LNCAP (cell line): ENCODE measurements around the gene TMEM164.

Experiments
- CTCF ChIP-seq: fragments of 450-650 bp; IDR thresholded peaks from 2 replicates; pipeline ENCODE4 v1.5.1; 2017; ENCODE audit warnings: mild to moderate bottlenecking

TMEM164 gene

DNA sequence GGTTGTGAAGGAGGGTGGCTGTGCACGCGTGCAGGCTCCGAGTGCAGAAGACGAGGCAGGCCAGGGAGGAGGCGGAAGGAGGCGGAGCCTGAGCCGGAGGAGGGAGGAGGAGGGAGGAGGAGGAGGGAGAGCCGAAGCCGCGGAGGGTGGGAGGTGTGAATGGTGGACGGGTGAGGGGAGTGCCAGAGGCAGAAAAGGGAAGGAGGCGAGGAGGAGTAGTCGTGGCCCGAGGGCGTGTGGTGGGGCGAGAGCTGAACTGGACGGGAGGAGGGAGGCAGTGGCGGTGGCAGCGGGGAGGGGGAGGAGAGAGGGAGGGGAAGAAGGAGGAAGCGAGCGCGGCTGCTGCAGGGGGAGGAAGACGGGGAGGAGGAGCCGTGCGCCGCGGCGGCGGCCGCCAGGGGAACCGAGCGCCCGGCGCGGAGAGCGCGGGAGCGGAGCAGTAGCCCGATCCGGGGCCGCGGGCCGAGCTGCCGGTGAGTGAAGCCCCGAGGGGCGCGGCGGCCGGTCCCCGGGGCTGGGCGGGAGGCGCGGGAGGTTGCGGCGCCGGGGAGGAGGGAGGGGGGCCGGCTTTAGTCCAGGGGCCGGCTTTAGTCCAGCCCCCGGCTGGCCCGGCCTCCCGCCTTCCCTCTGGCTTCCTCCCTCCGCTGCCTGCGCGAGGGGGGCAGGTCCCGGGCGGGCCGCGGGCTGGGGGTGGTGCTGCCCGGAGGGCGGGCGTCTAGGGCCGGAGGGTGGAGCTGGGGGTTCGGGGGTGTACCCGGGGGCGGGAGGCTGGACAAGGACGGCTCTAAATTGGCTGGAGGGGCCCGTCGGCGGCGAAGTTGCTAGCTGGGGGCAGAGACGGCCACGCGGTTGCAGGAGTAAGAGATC, at the start of gene TMEM164:
Gene TMEM164 (plus strand): TSS at position 815 of the 867 bp plus-strand sequence. CDS start 661 bp downstream, outside the sequence.
- no peak for TF ChIP-seq CTCF

GRCh38 chrX:109954333-109954732, 48.6 kb upstream of the TMEM164 start:
- no peak for TF ChIP-seq CTCF

GRCh38 chrX:109954955-109955354, 48.0 kb upstream of the TMEM164 start:
- TF ChIP-seq CTCF: no peak

GRCh38 chrX:109958266-109958665, 44.6 kb upstream of the TMEM164 start:
- no peak for TF ChIP-seq CTCF

DNA sequence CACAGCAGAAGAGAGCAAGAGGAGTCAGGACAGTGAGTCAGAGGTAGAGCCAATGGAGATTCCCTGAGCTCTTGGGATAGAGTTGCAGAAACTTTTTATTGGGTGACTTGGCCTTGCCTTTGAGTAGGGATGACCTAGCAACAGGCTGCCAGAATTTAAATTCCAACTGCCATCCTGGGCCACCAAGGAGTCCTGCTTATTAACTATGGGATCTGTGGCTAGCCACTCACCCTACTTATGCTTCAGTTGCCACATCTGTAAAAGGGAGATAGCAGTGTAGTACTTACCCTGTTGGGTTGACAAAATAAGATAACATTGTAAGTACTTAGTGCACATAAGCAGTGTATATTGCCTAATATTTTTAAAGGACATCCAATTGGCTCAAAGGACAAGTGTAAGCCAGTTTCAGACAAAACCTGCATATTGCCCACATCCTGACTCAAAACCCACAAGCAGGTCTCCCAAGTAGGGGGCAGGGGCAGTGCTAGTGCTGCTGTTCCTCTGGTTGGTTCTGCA, 43.5 kb upstream of the TMEM164 start:
- TF ChIP-seq CTCF: no peak

DNA sequence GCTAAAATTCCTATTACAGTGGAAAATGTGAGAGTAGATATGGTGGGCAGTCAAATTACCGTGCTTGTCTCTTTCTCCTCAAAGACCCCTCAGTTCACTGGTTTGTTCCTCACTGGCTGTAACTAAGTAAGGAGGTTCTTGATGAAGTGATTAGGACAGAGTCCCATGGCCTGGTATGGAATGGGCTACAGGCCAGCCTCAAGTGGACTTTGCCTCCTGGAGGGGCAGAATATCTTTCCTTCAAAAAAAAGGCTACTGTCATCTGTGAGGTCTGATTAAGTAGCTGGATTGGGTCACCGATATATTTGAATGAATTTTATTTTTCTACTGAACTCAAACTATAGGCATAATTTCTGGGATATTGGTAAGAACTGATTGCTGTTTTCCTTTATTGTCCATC, 38.5 kb upstream of the TMEM164 start:
- TF ChIP-seq CTCF: no peak

DNA sequence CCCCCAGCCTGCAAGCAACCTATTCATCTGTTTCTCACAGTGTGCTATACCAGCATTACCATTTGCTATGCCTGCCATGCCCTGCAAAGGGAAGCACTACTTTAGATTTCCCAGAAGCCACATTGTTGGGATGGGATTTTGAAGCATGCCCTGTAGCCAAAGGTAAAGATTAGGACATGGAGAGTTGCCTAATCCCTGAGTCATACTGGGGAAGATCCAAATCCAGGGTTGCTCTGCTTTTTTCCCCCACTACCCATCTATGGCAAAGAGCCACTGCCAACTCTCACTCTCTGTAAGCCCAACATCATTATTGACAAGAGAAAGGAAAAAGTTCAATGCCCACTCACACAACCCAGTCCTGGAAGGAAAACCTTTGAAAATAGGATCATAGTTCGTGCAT, 36.7 kb upstream of the TMEM164 start:
- no peak for TF ChIP-seq CTCF
